Heart left ventricle (tissue), 16 donors: ENCODE data around the gene PAGR1. TPM values are rescaled to one million over a fixed set of nuclear protein-coding genes. Genes with fewer than 3 reads are reported as not detected.
"Not testable (repeated sequence)": the region's sequence is repeated elsewhere in the genome, so short reads cannot be mapped to it uniquely, and the experiment has no call there.

ENCODE experiments used
- ATAC-seq, 4 donors: fragments of 200-7000 bp; cut with Tn5 transposase; one replicate each; pipeline ENCODE4 v1.9.1; 2020 to 2022; ENCODE audit warnings: moderate library complexity in 4 of 4, mild to moderate bottlenecking in 3 of 4, moderate number of reproducible peaks in 1 of 4
- DNase-seq, 5 donors: peaks; one replicate each; pipeline ENCODE4 v3.0.0-alpha.2; 2020
- H3K27ac ChIP-seq, 12 donors: fragments of 200-600 bp; sonication (generic) in 4 of 12; one replicate each; pipeline versions ENCODE4 v1.5.0 to v1.8.0; 2016 to 2022; ENCODE audit warnings: mild to moderate bottlenecking in 2 of 12
- H3K27me3 ChIP-seq, 9 donors: fragments of 200-600 bp; sonication (generic) in 2 of 9; one replicate each; pipeline versions ENCODE4 v1.5.1 to v1.8.0; 2016 to 2022; ENCODE audit warnings: mild to moderate bottlenecking in 3 of 9
- H3K36me3 ChIP-seq, 9 donors: fragments of 200-600 bp; sonication (generic) in 2 of 9; one replicate each; pipeline versions ENCODE4 v1.5.0 to v1.8.0; 2018 to 2022; ENCODE audit warnings: mild to moderate bottlenecking in 2 of 9
- H3K4me1 ChIP-seq, 12 donors: fragments of 200-600 bp; sonication (generic) in 4 of 12; one replicate each; pipeline versions ENCODE4 v1.5.0 to v1.8.0; 2016 to 2022; ENCODE audit warnings: mild to moderate bottlenecking in 3 of 12
- H3K4me3 ChIP-seq, 12 donors: fragments of 200-600 bp; sonication (generic) in 4 of 12; one replicate each; pipeline versions ENCODE4 v1.5.0 to v1.8.0; 2017 to 2022; ENCODE audit warnings: mild to moderate bottlenecking in 9 of 12, moderate library complexity in 4 of 12
- H3K9me3 ChIP-seq, 12 donors: fragments of 200-600 bp; sonication (generic) in 4 of 12; one replicate each; pipeline versions ENCODE4 v1.5.0 to v1.8.0; 2016 to 2022; ENCODE audit warnings: mild to moderate bottlenecking in 1 of 12
- POLR2A ChIP-seq, 2 donors: fragments of 450-650 bp; IDR thresholded peaks; one replicate each; pipeline ENCODE4 v1.6.1; 2017; ENCODE audit warnings: antibody characterized with exemption in 2 of 2, mild to moderate bottlenecking in 2 of 2, moderate library complexity in 2 of 2
- WGBS, 4 donors: extraction: QIAGEN DNeasy Blood & Tissue Kit in 2 of 4; methylation state at CpG; one replicate each; pipeline versions ENCODE4 v1.1.5 to v1.1.7; 2013 to 2018; 5-methylcytosine and 5-hydroxymethylcytosine counted together
- intact Hi-C, 10 donors: fragments of 100-400 bp; cut with DNase I; formaldehyde crosslinking; loops; one replicate each; pipeline versions ENCODE4 v1.11.1 to v1.14.2; 2022
- polyA plus RNA-seq, 2 donors: library from polyadenylated mRNA; stranded (reverse); fragments of 200-250 nt; gene quantifications; one replicate each; pipeline ENCODE4 v1.2.3, GENCODE V29; 2013
- total RNA-seq, 9 donors: library from RNA; depleted of rRNA in 2 of 9; stranded (reverse); fragments of >200 nt in 2 of 9; fragmentation: NEBNext Ultra II Directional in 3 of 9; extraction: Animal tissue kit (Norgen Biotek cat#: 25700) in 3 of 9; gene quantifications; one replicate each; pipeline versions ENCODE4 v1.1.0 to v1.2.4, GENCODE V29; 2016 to 2023
- TF ChIP-seq, protein P1 (sequence below), 12 donors: fragments of 200-600 bp; sonication (generic) in 4 of 12; IDR thresholded peaks; one replicate each; pipeline versions ENCODE4 v1.5.0 to v1.8.0; 2018 to 2022; ENCODE audit warnings: antibody characterized with exemption in 12 of 12, mild to moderate bottlenecking in 5 of 12
- donor health status: ischemic (EF 13 %, LVEDD 7.1; RV severe dilation, severe dysfunction).
- donor health status: healthy with polysubstance abuse.
- donor health status: DM: no; HTN: yes; CAD: no.
- donor health status: DM: no; HTN: no; CAD: no.
- donor health status: ischemic (EF 25% LVEDD 6.9; RV normal size, moderate dysfunction).
- donor health status: ischemic (EF 25% LVEDD 5.7; RV mildly dilated, moderate dysfunction).
- donor health status: healthy.
- donor health status: DM: yes; HTN: yes; CAD: no.
- donor health status: ischemic (EF 35%, LVEDD 5.7; RV mildly dilated, moderate dysfunction).
- donor health status: nonischemic (EF 11% LVEDD 7.7; RV severe dilation, severe dysfunction).
- donor health status: DM: yes; HTN: yes; CAD: no.
- donor health status: PGD.
- donor health status: ischemic (EF 29% LVEDD 5.4; RV normal size, mild dysfunction).
- donor health status: nonischemic (EF 23%, LVEDD 6.1; RV moderate dilation, normal function).

Gene PAGR1
- total and polyA plus RNA-seq, 11 donors, result 10.8 to 32.9 (median 12.7) TPM

DNA sequence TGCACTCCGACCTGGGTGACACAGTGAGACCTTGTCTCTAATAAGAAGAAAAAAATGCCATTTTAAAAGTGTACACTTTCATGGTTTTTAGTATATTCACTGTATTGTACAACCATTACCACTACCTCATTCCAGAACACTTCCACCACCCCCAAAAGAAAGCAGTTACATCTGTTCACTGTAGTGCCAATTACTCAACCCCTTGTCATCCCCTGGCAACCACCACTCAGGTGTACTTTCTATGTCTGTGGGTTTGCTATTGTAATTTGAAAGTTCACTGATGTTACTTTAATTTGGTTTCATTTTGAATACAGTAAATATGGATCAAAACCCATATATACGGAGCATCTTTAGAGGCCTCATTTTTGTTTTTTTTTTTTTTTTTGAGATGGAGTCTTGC lies 31.8 kb upstream of the PAGR1 start:
- DNase-seq (no peak), ATAC-seq (no peak)
- peaks cover 0 to 12% (median 5%) of the 10 kb centered on the region in 12 donors for H3K4me1 ChIP-seq
- no peaks in the 10 kb centered on the region for H3K36me3 ChIP-seq
- no peak overlapping the region for H3K4me3 ChIP-seq
- intact Hi-C loops, result no loop called here
- TF ChIP-seq, protein P1, sequence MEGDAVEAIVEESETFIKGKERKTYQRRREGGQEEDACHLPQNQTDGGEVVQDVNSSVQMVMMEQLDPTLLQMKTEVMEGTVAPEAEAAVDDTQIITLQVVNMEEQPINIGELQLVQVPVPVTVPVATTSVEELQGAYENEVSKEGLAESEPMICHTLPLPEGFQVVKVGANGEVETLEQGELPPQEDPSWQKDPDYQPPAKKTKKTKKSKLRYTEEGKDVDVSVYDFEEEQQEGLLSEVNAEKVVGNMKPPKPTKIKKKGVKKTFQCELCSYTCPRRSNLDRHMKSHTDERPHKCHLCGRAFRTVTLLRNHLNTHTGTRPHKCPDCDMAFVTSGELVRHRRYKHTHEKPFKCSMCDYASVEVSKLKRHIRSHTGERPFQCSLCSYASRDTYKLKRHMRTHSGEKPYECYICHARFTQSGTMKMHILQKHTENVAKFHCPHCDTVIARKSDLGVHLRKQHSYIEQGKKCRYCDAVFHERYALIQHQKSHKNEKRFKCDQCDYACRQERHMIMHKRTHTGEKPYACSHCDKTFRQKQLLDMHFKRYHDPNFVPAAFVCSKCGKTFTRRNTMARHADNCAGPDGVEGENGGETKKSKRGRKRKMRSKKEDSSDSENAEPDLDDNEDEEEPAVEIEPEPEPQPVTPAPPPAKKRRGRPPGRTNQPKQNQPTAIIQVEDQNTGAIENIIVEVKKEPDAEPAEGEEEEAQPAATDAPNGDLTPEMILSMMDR (IDR thresholded peaks at IDR 0.05), result no peak
- TF ChIP-seq POLR2A (IDR thresholded peaks at IDR 0.05), result no peak
- H3K27me3 ChIP-seq, result peaks cover 0 to 6% (median 0%) of the 10 kb centered on the region in 9 donors
- no peak overlapping the region for H3K27ac ChIP-seq
- no peaks in the 10 kb centered on the region for H3K9me3 ChIP-seq
- WGBS, 4 donors, result 91 to 98% (median 97%) methylated on average over 2 of the region's 2 CpGs

- Histone ChIP-seq H3K9me3 (no peaks in the 10 kb centered on the region), H3K36me3 (no peaks in the 10 kb centered on the region), H3K4me1 (peaks cover 0 to 19% (median 10%) of the 10 kb centered on the region in 12 donors), H3K4me3 (peak overlapping the region in 10 of 12 donors; percentile 6 to 46 (median 35)), H3K27me3 (peaks cover 0 to 1% (median 0%) of the 10 kb centered on the region in 9 donors), H3K27ac (peak overlapping the region in 2 of 12 donors; percentile 19 to 49)
- intact Hi-C loops, result loop anchor here in 1 of 10 donors (5.0 kb wide), 1 partner anchor 83 kb away; no protein-coding TSS in a partner anchor
- ATAC-seq (peak; percentile 60 to 95 (median 91)), DNase-seq (peak; percentile 77 to 92 (median 81))
- WGBS, 4 donors, result 5 to 9% (median 7%) methylated on average over 20 to 38 of the region's 38 CpGs
- TF ChIP-seq POLR2A (IDR thresholded peaks at IDR 0.05), result no peak
- TF ChIP-seq, protein P1 (IDR thresholded peaks at IDR 0.05), result peak; percentile 70 to 94 (median 84)
Measured at GRCh38 chr16:29784901-29785500, 31.0 kb upstream of the PAGR1 start.

GRCh38 chr16:29787155-29787554 lies 28.8 kb upstream of the PAGR1 start:
- H3K27ac ChIP-seq, DNase-seq, ATAC-seq, H3K4me3 ChIP-seq, H3K36me3 ChIP-seq, H3K27me3 ChIP-seq, H3K9me3 ChIP-seq: not testable (repeated sequence)
- intact Hi-C loops, result loop anchor here in 1 of 10 donors (5.0 kb wide), 1 partner anchor 85 kb away; no protein-coding TSS in a partner anchor
- 82 to 89% (median 86%) methylated on average over 4 of the region's 4 CpGs for WGBS, 4 donors
- peaks cover 0 to 32% (median 20%) of the 10 kb centered on the region in 12 donors for H3K4me1 ChIP-seq

DNA sequence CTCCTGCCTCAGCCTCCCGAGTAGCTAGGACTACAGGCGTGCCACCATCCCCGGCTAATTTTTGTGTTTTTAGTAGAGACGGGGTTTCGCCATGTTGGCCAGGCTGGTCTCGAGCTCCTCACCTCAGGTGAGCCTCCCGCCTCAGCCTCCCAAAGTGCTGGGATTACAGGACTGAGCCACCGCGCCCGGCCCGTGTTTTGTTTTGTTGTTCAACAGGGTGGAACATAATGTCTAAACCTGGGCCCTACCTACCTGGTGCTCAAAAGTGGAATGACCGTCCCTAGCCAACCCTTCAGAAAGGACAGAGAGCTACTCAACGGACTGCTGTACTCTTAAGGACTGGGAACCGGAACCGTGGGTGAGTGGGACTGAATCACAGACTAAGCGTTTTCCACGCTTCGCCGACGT lies 26.2 kb upstream of the PAGR1 start:
- H3K4me1 ChIP-seq, result peaks cover 0 to 38% (median 19%) of the 10 kb centered on the region in 12 donors
- H3K9me3 ChIP-seq, result no peaks in the 10 kb centered on the region
- peak in 1 of 4 donors; percentile 8 for ATAC-seq
- no peaks in the 10 kb centered on the region for H3K27me3 ChIP-seq
- no peak for DNase-seq
- WGBS, 4 donors, result 62 to 71% (median 67%) methylated on average over 19 to 20 of the region's 20 CpGs
- H3K4me3 ChIP-seq, result peak overlapping the region; percentile 50 to 94 (median 82)
- intact Hi-C loops, result loop anchor here in 5 of 10 donors (2.0 to 5.0 kb wide), 4 partner anchors 15 to 87 kb away; partner anchors contain the start of gene MVP (in 1 of the 5)
- no peaks in the 10 kb centered on the region for H3K36me3 ChIP-seq
- no peak for TF ChIP-seq POLR2A (IDR thresholded peaks at IDR 0.05)
- TF ChIP-seq, protein P1 (IDR thresholded peaks at IDR 0.05), result no peak
- peak overlapping the region; percentile 62 to 94 (median 90) for H3K27ac ChIP-seq
